HepG2 (cell line): ENCODE measurements around the gene AGAP1. TPM values are rescaled to one million over a fixed set of nuclear protein-coding genes. Genes with fewer than 3 reads are reported as not detected.

ENCODE experiments used
- ATAC-seq: fragments of 200-7000 bp; cut with Tn5 transposase; 3 replicates; pipeline ENCODE4 v1.9.1; 2020; ENCODE audit warnings: mild to moderate bottlenecking, moderate library complexity
- BruUV-seq: library from RNA; stranded (reverse); fragments of 400-500 nt; replicated peaks from 2 replicates; lab custom pipeline; 2021; lab: Mats Ljungman, UMichigan
- CTCF ChIA-PET: fragments of 300-600 bp; formaldehyde crosslinking; extraction: SDS; loops from one replicate; lab custom pipeline; 2021; ENCODE audit warnings: low total read pairs, inconsistent platforms, low intra/inter-chr PET ratio; lab: Yijun Ruan, JAX
- POLR2A ChIA-PET: fragments of 350-600 bp; sonication (Branson Sonifier 250); formaldehyde crosslinking; loops from one replicate; lab custom pipeline; 2020; ENCODE audit warnings: antibody characterized with exemption, inconsistent platforms; lab: Yijun Ruan, JAX
- DNase-seq: peaks from one replicate; pipeline ENCODE4 v3.0.0-alpha.2; 2015; ENCODE audit warnings: low spot score
- FAIRE-seq: peaks from 3 replicates; lab custom pipeline; 2011; peaks lifted over from hg19 to GRCh38; lab: Jason Lieb, UNC
- H2AFZ ChIP-seq: one replicate; pipeline ENCODE4 v1.6.1; 2011; ENCODE audit warnings: low read length, inconsistent platforms
- H3K27ac ChIP-seq: fragments of 300-600 bp; 3 replicates; pipeline ENCODE4 v1.8.0; 2011; ENCODE audit warnings: mixed run types, mild to moderate bottlenecking, mixed read lengths, low read length, inconsistent platforms; ENCODE audit not compliant: insufficient read depth; ENCODE audit errors: extremely low read length
- H3K27me3 ChIP-seq, 2 experiments: fragments of 200-600 bp in 1 of 2; 2 replicates in 1 of 2; 3 replicates in 1 of 2; pipeline versions ENCODE4 v1.6.0 to v1.8.0; 2011; ENCODE audit warnings: low read length in 2 of 2, mild to moderate bottlenecking in 2 of 2, moderate library complexity in 2 of 2, inconsistent platforms in 1 of 2; ENCODE audit not compliant: insufficient read depth in 2 of 2, control insufficient read depth in 1 of 2
- H3K36me3 ChIP-seq, 2 experiments: fragments of 200-600 bp in 1 of 2; replicated peaks in 1 of 2; 2 replicates in 1 of 2; 3 replicates in 1 of 2; pipeline versions ENCODE4 v1.5.1 to v1.8.0; 2011; ENCODE audit warnings: low read length in 2 of 2, inconsistent platforms in 1 of 2; ENCODE audit not compliant: insufficient read depth in 2 of 2, control insufficient read depth in 1 of 2
- H3K4me1 ChIP-seq: 2 replicates; pipeline ENCODE4 v1.5.1; 2012; ENCODE audit warnings: low read length, inconsistent platforms; ENCODE audit not compliant: insufficient read depth
- H3K4me2 ChIP-seq: 2 replicates; pipeline ENCODE4 v1.6.0; 2011; ENCODE audit warnings: low read depth, low read length, inconsistent platforms
- H3K4me3 ChIP-seq, 3 experiments: fragments of 200-600 bp in 1 of 3; sonication (generic), shearing (Covaris generic) in 1 of 3; replicated peaks in 1 of 3; 2 replicates each; pipeline ENCODE4 v1.5.1; 2011 to 2016; ENCODE audit warnings: low read length in 3 of 3, inconsistent platforms in 2 of 3, low read depth in 2 of 3, mild to moderate bottlenecking in 2 of 3, control low read depth in 1 of 3, mixed read lengths in 1 of 3; ENCODE audit not compliant: insufficient read depth in 1 of 3
- H3K79me2 ChIP-seq: one replicate; pipeline ENCODE4 v1.6.1; 2011; ENCODE audit warnings: low read length, inconsistent platforms; ENCODE audit not compliant: insufficient read depth
- H3K9ac ChIP-seq: 2 replicates; pipeline ENCODE4 v1.6.0; 2011; ENCODE audit warnings: mild to moderate bottlenecking, low read depth, low read length, inconsistent platforms; ENCODE audit not compliant: insufficient read depth
- H3K9me3 ChIP-seq: 2 replicates; pipeline ENCODE4 v1.5.1; 2012; ENCODE audit warnings: mild to moderate bottlenecking, low read length
- H4K20me1 ChIP-seq: 2 replicates; pipeline ENCODE4 v1.6.0; 2011; ENCODE audit warnings: inconsistent platforms, mild to moderate bottlenecking, low read length, moderate library complexity; ENCODE audit not compliant: insufficient read depth
- CSRNP2 ChIP-seq: sonication (generic); formaldehyde crosslinking; conservative IDR thresholded peaks from 2 replicates; pipeline ENCODE4 v1.8.0; 2022; ENCODE audit warnings: low read depth, missing genetic modification reagents
- KDM5A ChIP-seq: fragments of 200-600 bp; sonication (generic); IDR thresholded peaks from 2 replicates; pipeline ENCODE4 v1.7.0; 2018; ENCODE audit warnings: antibody characterized with exemption, mild to moderate bottlenecking, low read length, borderline replicate concordance
- MTF1 ChIP-seq: sonication (generic); formaldehyde crosslinking; IDR thresholded peaks from 2 replicates; pipeline ENCODE4 v1.5.0; 2020; ENCODE audit warnings: missing genetic modification reagents
- PAF1 ChIP-seq: IDR thresholded peaks from 2 replicates; pipeline ENCODE4 v1.6.1; 2016; ENCODE audit warnings: missing genetic modification reagents, missing compliant biosample characterization
- SMC3 ChIP-seq: IDR thresholded peaks from 2 replicates; pipeline ENCODE4 v1.6.1; 2011; ENCODE audit warnings: low read length, improper control_type of control experiment
- SOX13 ChIP-seq, 3 experiments: fragments of 450-650 bp in 1 of 3; sonication (generic) in 1 of 3; formaldehyde crosslinking in 1 of 3; IDR thresholded peaks in 2 of 3; conservative IDR thresholded peaks in 1 of 3; 2 replicates each; pipeline versions ENCODE4 v1.5.0 to v1.6.1; 2016 to 2020; ENCODE audit warnings: antibody characterized with exemption in 1 of 3, mild to moderate bottlenecking in 1 of 3, missing compliant biosample characterization in 1 of 3, missing genetic modification reagents in 1 of 3, moderate library complexity in 1 of 3
- ZMAT3 ChIP-seq: sonication (generic); formaldehyde crosslinking; conservative IDR thresholded peaks from 2 replicates; pipeline ENCODE4 v1.7.0; 2021; ENCODE audit warnings: missing genetic modification reagents
- ZNF691 ChIP-seq: sonication (generic); formaldehyde crosslinking; IDR thresholded peaks from 2 replicates; pipeline ENCODE4 v1.4.0; 2020; ENCODE audit warnings: missing genetic modification reagents, low read depth, mild to moderate bottlenecking, borderline replicate concordance
- WGBS: methylation state at CpG from one replicate; pipeline ENCODE4 v1.1.6; 2017; ENCODE audit warnings: low lambda C conversion rate; 5-methylcytosine and 5-hydroxymethylcytosine counted together
- in situ Hi-C: cut with HindIII; loops from 2 replicates; pipeline ENCODE4 v1.10.0; 2017; ENCODE audit warnings: low pct_unique_long_range_greater_than_20kb; ENCODE audit not compliant: extremely low pct_ligation_motif_present
- intact Hi-C: fragments of 100-400 bp; cut with micrococcal nuclease; formaldehyde crosslinking; loops from one replicate; pipeline ENCODE4 v1.10.0; 2022; ENCODE audit not compliant: unreplicated experiment
- polyA plus RNA-seq, 8 experiments: library from polyadenylated mRNA; depleted of rRNA in 3 of 8; stranded (reverse) in 7 of 8; unstranded in 1 of 8; fragments of >200 nt; fragmentation: Illumina TruSeq in 4 of 8; extraction: Trizol in 4 of 8; gene quantifications; 2 replicates each; pipeline versions ENCODE4 v1.2.1 to v1.2.3, GENCODE V29; 2011 to 2016; ENCODE audit warnings: low read depth in 4 of 8, missing spikeins in 1 of 8, mixed read lengths in 1 of 8; ENCODE audit not compliant: insufficient read depth in 1 of 8
- total RNA-seq, 5 experiments: library from RNA; depleted of rRNA; stranded (reverse); fragments of >200 nt; fragmentation: Illumina TruSeq; extraction: Trizol; gene quantifications; 2 replicates each; pipeline ENCODE4 v1.2.3, GENCODE V29; 2016; ENCODE audit warnings: low read depth in 1 of 5

Gene AGAP1
- total and polyA plus RNA-seq, 2 of the 13 experiments (the other 11 are each of a cell fraction or from before 2014, with no cell fraction given): 21.2 to 32.7 TPM

- BruUV-seq: no TSS peak
- FAIRE-seq (no peak), DNase-seq (no peak), ATAC-seq (no peak)
- intact Hi-C loops: no loop called here
- Histone ChIP-seq H3K9me3 (no peaks in the 10 kb centered on the region), H4K20me1 (peaks cover 28% of the 10 kb centered on the region; the same call in 1 of the 2 replicates), H3K27ac (no peak overlapping the region), H3K27me3 (no peaks in the 10 kb centered on the region), H3K4me2 (no peak overlapping the region), H3K4me3 (no peak overlapping the region), H3K9ac (no peak overlapping the region)
- ChIA-PET CTCF (interaction anchor here (1.5 to 2.3 kb wide), 2 partner anchors 36 to 55 kb away, joined by 4 to 13 read pairs; no protein-coding TSS in a partner anchor), POLR2A (interaction anchor here (1.4 kb wide), 1 partner anchor 37 kb away, joined by 4 read pairs; no protein-coding TSS in a partner anchor)
- WGBS: 90% methylated on average over 8 of the region's 8 CpGs
- in situ Hi-C loops: no loop called here
- TF ChIP-seq SMC3 (no peak), SOX13 (IDR thresholded peaks at IDR 0.05) (no peak), SOX13 (CRISPR knock-in tag; conservative IDR thresholded peaks at IDR 0.05 in 1 of 2, IDR thresholded peaks at IDR 0.05 in 1 of 2) (no peak), PAF1 (no peak), MTF1 (no peak), KDM5A (no peak), ZMAT3 (no peak), CSRNP2 (CRISPR knock-in tag) (no peak), ZNF691 (CRISPR knock-in tag) (no peak)
- TF ChIP-seq, all 625 proteins: peak for 0
- Histone ChIP-seq H3K79me2 (peaks cover 79% of the 10 kb centered on the region), H3K36me3 (no peaks in the 10 kb centered on the region), H2AFZ (no peak overlapping the region), H3K4me1 (peaks cover 53% of the 10 kb centered on the region)
Measured at GRCh38 chr2:235550946-235551345, 57.1 kb downstream of the AGAP1 start.
